ENCODE measurements around the gene ALOX5AP. TPM values are rescaled to one million over a fixed set of nuclear protein-coding genes. Genes with fewer than 3 reads are reported as not detected.

Gene ALOX5AP
- total RNA-seq, 1 donor from 2014 or later: not detected

DNA sequence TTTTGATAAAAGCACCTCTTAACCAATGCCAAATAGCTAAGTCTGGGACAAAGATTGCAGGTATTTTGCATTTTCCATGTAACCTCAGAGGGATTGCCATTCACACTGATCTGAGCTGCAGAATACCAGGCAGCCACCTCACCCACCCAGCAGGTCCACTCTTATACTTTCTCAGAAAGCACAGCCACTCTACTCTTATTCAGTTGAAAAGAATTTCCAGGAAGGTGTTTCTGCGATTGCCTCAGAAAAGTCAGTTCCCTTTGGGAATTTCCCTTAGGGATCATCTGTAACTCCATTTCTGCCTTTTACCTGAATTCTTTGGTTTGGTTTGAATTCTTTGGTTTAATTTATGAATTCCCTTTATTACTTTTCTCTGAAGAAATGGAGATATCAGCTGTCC lies 904 bp upstream of the ALOX5AP start:
- Mint-ChIP-seq H3K4me1 (ENCODE audit: unreplicated experiment) (peaks cover 36% of the 10 kb centered on the region), H3K27ac (no peak overlapping the region), H3K4me3 (no peak overlapping the region), H3K27me3 (peaks cover 49% of the 10 kb centered on the region), H3K9me3 (no peaks in the 10 kb centered on the region), H3K36me3 (no peaks in the 10 kb centered on the region)
- no peak for DNase-seq (ENCODE audit: extremely low spot score, unreplicated experiment)
- TF ChIP-seq, protein P1, sequence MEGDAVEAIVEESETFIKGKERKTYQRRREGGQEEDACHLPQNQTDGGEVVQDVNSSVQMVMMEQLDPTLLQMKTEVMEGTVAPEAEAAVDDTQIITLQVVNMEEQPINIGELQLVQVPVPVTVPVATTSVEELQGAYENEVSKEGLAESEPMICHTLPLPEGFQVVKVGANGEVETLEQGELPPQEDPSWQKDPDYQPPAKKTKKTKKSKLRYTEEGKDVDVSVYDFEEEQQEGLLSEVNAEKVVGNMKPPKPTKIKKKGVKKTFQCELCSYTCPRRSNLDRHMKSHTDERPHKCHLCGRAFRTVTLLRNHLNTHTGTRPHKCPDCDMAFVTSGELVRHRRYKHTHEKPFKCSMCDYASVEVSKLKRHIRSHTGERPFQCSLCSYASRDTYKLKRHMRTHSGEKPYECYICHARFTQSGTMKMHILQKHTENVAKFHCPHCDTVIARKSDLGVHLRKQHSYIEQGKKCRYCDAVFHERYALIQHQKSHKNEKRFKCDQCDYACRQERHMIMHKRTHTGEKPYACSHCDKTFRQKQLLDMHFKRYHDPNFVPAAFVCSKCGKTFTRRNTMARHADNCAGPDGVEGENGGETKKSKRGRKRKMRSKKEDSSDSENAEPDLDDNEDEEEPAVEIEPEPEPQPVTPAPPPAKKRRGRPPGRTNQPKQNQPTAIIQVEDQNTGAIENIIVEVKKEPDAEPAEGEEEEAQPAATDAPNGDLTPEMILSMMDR (conservative IDR thresholded peaks at IDR 0.05): no peak

DNA sequence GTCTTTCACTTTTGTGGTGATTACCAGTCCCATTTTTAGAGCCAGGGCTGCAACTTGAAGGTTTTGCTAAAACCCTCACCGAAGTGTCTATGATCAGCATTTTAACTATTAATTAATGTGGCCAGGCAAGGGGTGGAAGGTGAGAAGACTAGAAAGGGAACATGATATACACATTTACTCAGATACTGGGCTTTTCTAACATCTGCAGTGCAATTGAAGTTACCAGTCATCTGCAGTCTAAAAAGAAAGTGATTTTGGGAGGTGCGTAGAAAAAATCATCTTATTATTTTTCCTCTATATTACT lies 481 bp downstream of the ALOX5AP start:
- Mint-ChIP-seq H3K27ac (no peak overlapping the region), H3K4me3 (no peak overlapping the region), H3K36me3 (no peaks in the 10 kb centered on the region), H3K9me3 (no peaks in the 10 kb centered on the region), H3K4me1 (ENCODE audit: unreplicated experiment) (peaks cover 35% of the 10 kb centered on the region), H3K27me3 (peaks cover 53% of the 10 kb centered on the region)
- TF ChIP-seq, protein P1 (conservative IDR thresholded peaks at IDR 0.05): no peak
- DNase-seq (ENCODE audit: extremely low spot score, unreplicated experiment): no peak

DNA sequence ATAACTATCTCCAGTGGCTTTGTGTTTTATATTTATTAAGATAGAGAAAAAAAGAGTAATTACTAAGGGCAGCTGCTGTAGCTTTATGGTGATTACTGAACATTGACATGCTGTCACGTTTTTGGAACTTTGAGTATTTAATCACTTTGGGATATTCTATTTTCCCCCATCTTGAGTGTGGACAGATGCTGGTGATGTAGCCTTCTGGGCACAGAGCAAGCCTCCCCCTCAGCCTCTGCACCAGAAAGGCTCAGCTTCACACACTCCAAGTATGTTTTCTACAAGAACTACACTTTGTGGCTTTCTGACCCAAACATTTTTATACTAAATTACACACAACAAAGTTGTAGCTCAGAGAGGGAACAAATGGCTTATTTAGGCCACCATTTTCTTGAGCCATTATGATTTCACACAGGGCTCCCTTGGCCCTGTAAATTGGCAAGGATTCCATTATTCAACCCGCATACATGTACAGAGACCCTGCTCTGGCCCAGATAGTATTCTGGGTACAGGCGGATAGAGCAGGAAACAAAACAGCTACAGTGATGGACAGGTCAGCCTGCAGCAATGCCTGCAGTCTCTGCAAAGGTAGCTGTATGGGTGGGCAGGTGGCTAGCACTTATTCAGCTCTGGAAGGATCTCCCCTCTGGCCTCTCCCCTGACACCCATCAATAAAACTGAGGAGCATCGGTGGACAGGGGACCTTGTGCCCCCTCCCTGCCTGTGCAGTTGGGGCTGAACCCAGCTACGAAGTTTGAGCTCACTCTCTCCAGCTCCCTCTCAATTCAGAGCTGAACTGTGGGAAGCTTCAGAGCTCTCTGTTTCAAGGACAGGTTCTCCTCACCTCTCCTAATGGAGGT lies 1.3 kb downstream of the ALOX5AP start:
- H3K36me3 Mint-ChIP-seq: no peaks in the 10 kb centered on the region
- DNase-seq (ENCODE audit: extremely low spot score, unreplicated experiment): no peak
- H3K9me3 Mint-ChIP-seq: no peaks in the 10 kb centered on the region
- TF ChIP-seq, protein P1 (conservative IDR thresholded peaks at IDR 0.05): no peak
- peaks cover 32% of the 10 kb centered on the region for H3K4me1 Mint-ChIP-seq (ENCODE audit: unreplicated experiment)
- H3K4me3 Mint-ChIP-seq: no peak overlapping the region
- peaks cover 52% of the 10 kb centered on the region for H3K27me3 Mint-ChIP-seq
- no peak overlapping the region for H3K27ac Mint-ChIP-seq

DNA sequence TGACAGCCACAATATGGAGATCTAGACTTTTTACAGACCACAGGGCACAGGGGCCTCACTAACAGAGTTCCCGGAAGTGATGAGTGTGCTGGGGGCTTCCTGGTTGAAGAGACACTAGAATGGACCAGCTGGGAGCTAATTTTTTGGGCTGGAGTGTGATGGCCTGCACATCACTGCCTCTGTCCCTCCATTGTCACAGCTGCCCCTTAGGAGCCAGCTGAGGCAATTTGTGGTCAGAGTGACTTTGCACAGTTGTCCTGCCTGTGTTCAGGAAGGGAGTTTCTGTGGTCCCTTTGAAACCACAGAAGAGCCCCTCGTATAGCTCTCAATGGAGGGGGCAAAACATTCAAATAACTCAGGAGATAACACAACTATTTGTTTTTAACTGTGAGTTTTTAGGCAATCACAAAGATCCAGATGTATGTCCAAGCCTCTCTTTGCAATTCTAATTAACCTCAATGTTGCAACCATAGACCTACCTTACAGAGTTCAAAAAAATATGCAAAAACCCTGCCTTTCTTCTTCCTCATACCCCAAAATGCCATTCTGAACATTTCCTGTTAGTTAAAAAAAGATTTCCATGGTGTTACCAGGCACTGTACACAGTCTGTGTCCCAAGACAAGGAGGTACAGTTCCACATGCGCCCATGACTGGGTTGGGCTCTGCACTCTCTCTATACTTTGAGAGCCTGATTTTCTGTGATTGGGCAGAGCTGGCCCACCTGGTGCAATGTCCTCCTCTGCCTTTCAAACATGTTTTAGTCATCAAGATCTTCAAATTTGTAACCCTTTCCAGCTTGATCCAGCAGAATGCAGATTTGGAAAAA lies 2.4 kb downstream of the ALOX5AP start:
- Mint-ChIP-seq H3K9me3 (no peaks in the 10 kb centered on the region), H3K4me1 (ENCODE audit: unreplicated experiment) (peaks cover 32% of the 10 kb centered on the region), H3K4me3 (no peak overlapping the region), H3K27ac (no peak overlapping the region), H3K27me3 (peaks cover 49% of the 10 kb centered on the region), H3K36me3 (no peaks in the 10 kb centered on the region)
- TF ChIP-seq, protein P1 (conservative IDR thresholded peaks at IDR 0.05): no peak
- no peak for DNase-seq (ENCODE audit: extremely low spot score, unreplicated experiment)

DNA sequence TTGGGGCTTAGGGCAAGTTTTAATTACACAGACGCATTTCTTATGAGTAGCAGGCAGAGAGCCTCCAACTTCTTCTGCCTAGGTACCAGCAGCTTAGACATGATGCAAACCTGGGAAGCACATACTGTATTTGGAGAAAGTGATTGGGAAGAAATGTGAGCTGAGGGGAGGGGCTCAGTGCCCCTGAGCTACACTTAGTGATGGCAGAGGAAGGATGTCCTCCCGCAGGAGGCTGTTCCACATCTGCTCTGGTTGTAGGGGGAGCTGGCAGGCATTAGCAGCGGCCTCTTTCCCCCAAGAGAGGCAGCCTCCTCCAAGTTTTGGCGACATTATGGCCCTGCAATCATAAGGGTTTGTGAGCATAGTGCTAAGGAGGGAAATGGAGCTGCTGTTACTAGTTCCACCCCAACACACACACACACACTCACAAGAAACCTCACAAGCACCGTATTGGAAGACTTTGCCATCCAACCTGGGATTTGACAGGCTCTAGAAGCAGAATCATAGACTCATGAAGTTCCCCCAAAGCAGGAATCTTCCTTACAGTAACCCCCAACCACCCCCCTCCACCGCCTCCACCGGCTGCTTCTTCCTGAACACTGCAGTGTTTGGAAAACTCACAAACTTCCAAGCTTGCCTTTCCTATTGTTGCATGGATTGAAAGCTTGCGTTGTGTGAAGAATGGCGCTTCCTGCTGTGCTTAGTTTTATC lies 3.3 kb downstream of the ALOX5AP start:
- DNase-seq (ENCODE audit: extremely low spot score, unreplicated experiment): no peak
- no peak overlapping the region for H3K27ac Mint-ChIP-seq

More for the DNA sequence above, 3.3 kb downstream of the ALOX5AP start:
- Mint-ChIP-seq H3K4me3 (no peak overlapping the region), H3K4me1 (ENCODE audit: unreplicated experiment) (peaks cover 41% of the 10 kb centered on the region), H3K36me3 (no peaks in the 10 kb centered on the region), H3K9me3 (no peaks in the 10 kb centered on the region), H3K27me3 (peaks cover 55% of the 10 kb centered on the region)
- TF ChIP-seq, protein P1 (conservative IDR thresholded peaks at IDR 0.05): no peak
